Fibroblast of the aortic adventitia (primary cell): Measurements from ENCODE around the gene HGF. TPM values are rescaled to one million over a fixed set of nuclear protein-coding genes. Genes with fewer than 3 reads are reported as not detected.
"Not testable (repeated sequence)": the region's sequence is repeated elsewhere in the genome, so short reads cannot be mapped to it uniquely, and the experiment has no call there.

Experiments used
- DNase-seq: peaks from one replicate; pipeline ENCODE4 v3.0.0-alpha.2; 2010; ENCODE audit warnings: low read depth
- H3K4me3 ChIP-seq: 2 replicates; pipeline ENCODE4 v1.5.1; 2011; ENCODE audit warnings: low read depth, mild to moderate bottlenecking, control low read depth, low read length, moderate library complexity
- CTCF ChIP-seq: IDR thresholded peaks from 2 replicates; pipeline ENCODE4 v1.5.1; 2011; ENCODE audit warnings: mild to moderate bottlenecking, low read length, control low read depth, inconsistent platforms; ENCODE audit not compliant: insufficient read depth
- total RNA-seq: library from RNA; depleted of rRNA; stranded (reverse); fragments of >200 nt; gene quantifications from 2 replicates; pipeline ENCODE4 v1.2.3, GENCODE V29; 2012; ENCODE audit warnings: low replicate concordance

Gene HGF
- total RNA-seq = 35.1 and 194 TPM in 2 replicates

DNA sequence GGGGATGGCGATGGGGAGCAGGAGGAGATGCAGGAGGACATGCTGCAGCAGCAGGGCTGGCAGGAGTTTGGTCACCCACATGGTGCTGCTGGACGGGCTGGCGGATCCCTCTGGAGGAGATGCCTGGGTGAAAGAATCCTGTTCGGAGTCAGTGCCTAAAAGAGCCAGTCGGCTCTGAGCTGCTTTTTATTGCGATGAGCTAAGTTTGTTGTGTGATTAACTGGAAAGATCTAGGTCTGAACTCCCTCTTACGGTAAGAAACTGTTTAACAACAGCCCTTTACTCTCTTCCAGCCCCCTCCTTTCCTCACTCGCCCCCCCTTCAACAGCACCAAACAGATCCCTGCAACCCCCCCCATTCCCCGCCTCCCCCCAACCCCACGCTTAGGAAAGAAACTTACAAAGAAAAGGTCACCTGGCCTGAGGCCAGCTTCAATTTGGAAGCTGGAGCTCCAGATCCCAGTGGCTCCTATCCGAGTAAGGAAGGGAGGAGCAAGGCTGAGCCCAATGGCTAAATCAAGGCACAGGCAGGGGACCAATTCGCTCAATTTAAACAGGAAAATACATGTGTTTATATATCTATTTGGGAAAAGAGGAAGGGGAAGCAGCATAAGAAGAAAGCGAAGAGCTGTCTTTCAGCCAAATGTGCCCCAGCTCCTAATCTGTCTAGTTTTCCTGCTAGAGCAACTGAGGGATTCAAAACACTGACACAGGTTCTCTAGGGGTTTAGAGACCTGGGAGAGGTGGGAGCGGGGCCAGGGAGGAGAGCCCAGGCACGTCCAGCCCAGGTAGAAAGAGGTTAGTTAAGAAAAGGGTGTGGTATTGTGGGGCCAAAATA is at the start of gene HGF:
Gene HGF, minus strand, starts transcription at position 157 of the 837 bp plus-strand sequence. Its CDS starts 76 bp downstream, at position 81.
- H3K4me3 ChIP-seq = peak within 1 kb of the TSS; percentile 79
- TF ChIP-seq CTCF = peak; percentile 46
- DNase-seq = peak; percentile 91

- H3K4me3 ChIP-seq = no peak overlapping the region
- no peak for DNase-seq
- no peak for TF ChIP-seq CTCF
Observed at GRCh38 chr7:81816312-81816711, 46.5 kb upstream of the HGF start.

DNA sequence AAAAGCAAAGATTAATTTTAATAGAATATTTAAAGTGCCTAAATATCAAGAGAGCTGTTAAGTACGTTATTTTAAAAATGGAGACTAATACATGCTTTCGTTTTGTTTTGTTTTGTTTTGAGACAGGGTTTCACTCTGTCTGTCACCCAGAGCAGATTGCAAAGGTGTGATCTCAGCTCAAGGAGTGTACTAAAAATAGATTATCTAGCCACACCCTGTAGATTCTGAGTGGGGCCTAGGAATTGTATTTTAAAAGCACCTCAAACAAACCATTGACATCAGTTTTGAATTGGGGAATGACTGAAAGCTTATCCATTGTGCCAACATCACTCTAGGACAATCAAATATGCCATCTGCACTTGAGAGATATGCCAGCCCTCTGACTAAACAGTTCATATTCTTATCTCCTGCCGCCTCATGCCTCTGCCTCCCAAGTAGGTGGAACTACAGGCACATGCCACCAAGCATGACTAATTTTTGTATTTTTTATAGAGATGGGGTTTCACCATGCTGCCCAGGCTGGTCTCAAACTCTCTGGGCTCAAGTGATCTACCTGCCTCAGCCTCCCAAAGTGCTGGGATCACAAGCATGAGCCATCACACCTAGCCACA is 43.1 kb upstream of the HGF start:
- not testable (repeated sequence) for DNase-seq, H3K4me3 ChIP-seq

DNA sequence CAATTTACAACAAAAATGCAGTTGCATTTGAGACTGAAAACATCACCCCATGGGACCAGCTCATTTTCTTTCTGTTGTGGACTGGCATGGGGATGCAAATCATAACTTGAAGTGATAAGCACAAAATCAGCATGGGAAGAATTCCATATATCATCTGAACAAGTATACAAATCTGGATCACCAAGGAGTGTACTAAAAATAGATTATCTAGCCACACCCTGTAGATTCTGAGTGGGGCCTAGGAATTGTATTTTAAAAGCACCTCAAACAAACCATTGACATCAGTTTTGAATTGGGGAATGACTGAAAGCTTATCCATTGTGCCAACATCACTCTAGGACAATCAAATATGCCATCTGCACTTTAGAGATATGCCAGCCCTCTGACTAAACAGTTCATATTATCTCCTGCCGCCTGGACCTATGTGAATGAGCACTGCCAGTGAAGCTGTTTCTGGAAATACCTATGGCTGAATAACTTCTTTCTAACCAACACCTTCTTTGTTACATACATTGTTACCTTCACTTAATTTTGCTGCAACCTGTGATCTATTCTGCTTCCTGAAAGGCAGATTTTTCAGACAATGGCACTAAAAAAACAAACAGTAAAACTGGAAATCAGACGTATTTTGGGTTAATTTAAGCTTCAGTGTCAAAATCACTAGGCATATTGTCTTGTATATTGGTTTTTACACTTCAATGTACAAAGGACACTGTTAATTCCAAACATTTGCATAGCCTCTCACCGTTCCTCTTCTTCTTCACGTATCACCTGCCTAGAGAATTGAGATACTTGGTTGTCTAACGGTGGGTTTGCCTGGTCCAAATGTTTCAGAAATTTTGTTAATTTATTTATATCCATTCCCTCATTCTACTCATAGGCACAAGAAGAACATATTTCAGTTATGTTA is 42.4 kb upstream of the HGF start:
- H3K4me3 ChIP-seq = no peak overlapping the region
- DNase-seq = no peak
- no peak for TF ChIP-seq CTCF

GRCh38 chr7:81810476-81811155 is 40.8 kb upstream of the HGF start:
- DNase-seq = no peak
- no peak for TF ChIP-seq CTCF
- H3K4me3 ChIP-seq = no peak overlapping the region

DNA sequence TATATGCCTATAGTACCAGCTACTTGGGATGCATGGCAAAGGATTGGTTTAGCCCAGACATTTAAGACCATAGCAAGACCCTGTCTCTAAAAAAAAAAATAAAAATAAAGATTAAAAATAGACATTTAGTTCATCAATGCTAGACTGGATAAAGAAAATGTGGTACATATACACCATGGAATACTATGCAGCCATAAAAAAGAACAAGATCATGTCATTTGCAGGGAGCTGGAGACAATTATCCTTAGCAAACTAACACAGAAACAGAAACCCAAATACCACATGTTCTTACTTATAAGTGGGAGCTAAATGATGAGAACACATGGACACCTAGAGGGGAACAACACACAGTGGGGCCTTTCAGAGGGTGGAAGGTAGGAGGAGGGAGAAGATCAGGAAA is 38.5 kb upstream of the HGF start:
- H3K4me3 ChIP-seq, DNase-seq: not testable (repeated sequence)

GRCh38 chr7:81803267-81803666 is 33.4 kb upstream of the HGF start:
- TF ChIP-seq CTCF = no peak
- DNase-seq = no peak

More at GRCh38 chr7:81803267-81803666, 33.4 kb upstream of the HGF start:
- no peak overlapping the region for H3K4me3 ChIP-seq
